ENCODE data around the gene TLCD2. TPM values are rescaled to one million over a fixed set of nuclear protein-coding genes. Genes with fewer than 3 reads are reported as not detected.
"Not testable (repeated sequence)": the region's sequence is repeated elsewhere in the genome, so short reads cannot be mapped to it uniquely, and the experiment has no call there.

TLCD2 gene
- total RNA-seq, 2 experiments from 2014 or later = 0.65 to 0.75 TPM

- peaks cover 33% of the 10 kb centered on the region for H3K4me1 Mint-ChIP-seq
These were observed 24.1 kb downstream of the TLCD2 start for GRCh38 chr17:1686086-1686485.

GRCh38 chr17:1684378-1685189, 25.6 kb downstream of the TLCD2 start, which contains the start of gene PRPF8:
PRPF8 (minus strand) TSS chr17:1684867; CDS start chr17:1684571, 296 bp downstream.
- Mint-ChIP-seq H3K4me1 (peaks cover 38% of the 10 kb centered on the region), H3K4me3 (peak within 1 kb of the TSS; percentile 99), H3K27me3 (no peaks in the 10 kb centered on the region), H3K27ac (peak within 1 kb of the TSS; percentile 94), H3K9me3 (no peaks in the 10 kb centered on the region), H3K36me3 (ENCODE audit: low read depth) (peaks cover 49% of the 10 kb centered on the region)
- ChIA-PET POLR2A (interaction anchor here (0.8 to 2.1 kb wide), 16 partner anchors 12 to 344 kb away, joined by 3 to 58 read pairs (median 5); partner anchors contain the start of genes RILP, RPA1, SMYD4 and TLCD2), CTCF (interaction anchor here (0.7 to 1.8 kb wide), 3 partner anchors 35 to 177 kb away, joined by 3 to 10 read pairs (median 4); partner anchors contain the start of gene RILP)
- DNase-seq = peak; percentile 99

More at GRCh38 chr17:1686086-1686485, 24.1 kb downstream of the TLCD2 start:
- no peak for DNase-seq
- Mint-ChIP-seq H3K36me3 (ENCODE audit: low read depth) (peaks cover 34% of the 10 kb centered on the region), H3K4me3 (no peak overlapping the region), H3K27ac (peak overlapping the region; percentile 12), H3K9me3 (no peaks in the 10 kb centered on the region), H3K27me3 (no peaks in the 10 kb centered on the region)
- ChIA-PET POLR2A (interaction anchor here (0.6 kb wide), 1 partner anchor 205 kb away, joined by 3 read pairs; no protein-coding TSS in a partner anchor), CTCF (no interaction called here)

- peak overlapping the region; percentile 94 for H3K27ac Mint-ChIP-seq
- peaks cover 60% of the 10 kb centered on the region for H3K36me3 Mint-ChIP-seq (ENCODE audit: low read depth)
- H3K9me3 Mint-ChIP-seq = no peaks in the 10 kb centered on the region
- ChIA-PET POLR2A (interaction anchor here (0.6 to 2.1 kb wide), 14 partner anchors 11 to 520 kb away, joined by 3 to 58 read pairs (median 5); partner anchors contain the start of genes RILP, RPA1, SMYD4 and TLCD2), CTCF (interaction anchor here (0.7 to 6.2 kb wide), 3 partner anchors 15 to 178 kb away, joined by 4 to 28 read pairs (median 10); partner anchors contain the start of gene RILP)
- H3K4me3 Mint-ChIP-seq = peak overlapping the region; percentile 99
- DNase-seq = no peak
- H3K4me1 Mint-ChIP-seq = peaks cover 38% of the 10 kb centered on the region
- H3K27me3 Mint-ChIP-seq = no peaks in the 10 kb centered on the region
These were observed 26.7 kb downstream of the TLCD2 start for GRCh38 chr17:1683459-1683858.

GRCh38 chr17:1676401-1676800, 33.8 kb downstream of the TLCD2 start:
- Mint-ChIP-seq H3K9me3 (no peaks in the 10 kb centered on the region), H3K4me3 (no peak overlapping the region), H3K27ac (no peak overlapping the region), H3K4me1 (peaks cover 25% of the 10 kb centered on the region), H3K27me3 (no peaks in the 10 kb centered on the region), H3K36me3 (ENCODE audit: low read depth) (peaks cover 89% of the 10 kb centered on the region)
- ChIA-PET POLR2A (no interaction called here), CTCF (no interaction called here)
- DNase-seq = no peak

GRCh38 chr17:1673041-1673785, 37.0 kb downstream of the TLCD2 start:
- peaks cover 88% of the 10 kb centered on the region for H3K36me3 Mint-ChIP-seq (ENCODE audit: low read depth)
- peak overlapping the region; percentile 70 for H3K27ac Mint-ChIP-seq
- H3K27me3 Mint-ChIP-seq = no peaks in the 10 kb centered on the region
- peaks cover 32% of the 10 kb centered on the region for H3K4me1 Mint-ChIP-seq
- CTCF ChIA-PET = interaction anchor here (0.9 to 1.5 kb wide), 4 partner anchors 8 to 48 kb away, joined by 3 read pairs; partner anchors contain the start of gene RILP
- H3K9me3 Mint-ChIP-seq = no peaks in the 10 kb centered on the region
- peak; percentile 51 for DNase-seq
- H3K4me3 Mint-ChIP-seq = no peak overlapping the region
- POLR2A ChIA-PET = interaction anchor here (1.3 to 2.0 kb wide), 3 partner anchors 11 to 44 kb away, joined by 3 to 11 read pairs (median 5); no protein-coding TSS in a partner anchor

GRCh38 chr17:1663934-1664333, 46.2 kb downstream of the TLCD2 start:
- ChIA-PET CTCF (interaction anchor here (0.6 to 1.5 kb wide), 5 partner anchors 8 to 666 kb away, joined by 3 to 4 read pairs (median 3); partner anchors contain the start of gene HIC1), POLR2A (interaction anchor here (1.2 kb wide), 1 partner anchor 14 kb away, joined by 4 read pairs; the partner anchor contains the start of gene RILP)
- not testable (repeated sequence) for H3K27me3 Mint-ChIP-seq, H3K9me3 Mint-ChIP-seq, H3K4me1 Mint-ChIP-seq, H3K27ac Mint-ChIP-seq, DNase-seq, H3K4me3 Mint-ChIP-seq
- H3K36me3 Mint-ChIP-seq (ENCODE audit: low read depth) = peaks cover 69% of the 10 kb centered on the region

GRCh38 chr17:1661045-1661444, 49.1 kb downstream of the TLCD2 start:
- Mint-ChIP-seq H3K9me3 (no peaks in the 10 kb centered on the region), H3K36me3 (ENCODE audit: low read depth) (peaks cover 70% of the 10 kb centered on the region), H3K4me3 (no peak overlapping the region), H3K27me3 (no peaks in the 10 kb centered on the region), H3K4me1 (no peaks in the 10 kb centered on the region), H3K27ac (no peak overlapping the region)
- no peak for DNase-seq
- CTCF ChIA-PET = interaction anchor here (0.6 to 3.4 kb wide), 2 partner anchors 11 to 12 kb away, joined by 3 to 13 read pairs; partner anchors contain the start of gene RILP
- POLR2A ChIA-PET = interaction anchor here (1.0 to 2.7 kb wide), 4 partner anchors 9 to 55 kb away, joined by 5 to 15 read pairs (median 8); partner anchors contain the start of genes PRPF8 and RILP

GRCh38 chr17:1658100-1658499, 52.1 kb downstream of the TLCD2 start:
- Mint-ChIP-seq H3K36me3 (ENCODE audit: low read depth) (peaks cover 81% of the 10 kb centered on the region), H3K9me3 (no peaks in the 10 kb centered on the region), H3K27ac (no peak overlapping the region), H3K27me3 (no peaks in the 10 kb centered on the region), H3K4me1 (no peaks in the 10 kb centered on the region), H3K4me3 (no peak overlapping the region)
- POLR2A ChIA-PET = interaction anchor here (1.3 kb wide), 1 partner anchor 9 kb away, joined by 4 read pairs; the partner anchor contains the start of gene RILP
- CTCF ChIA-PET = interaction anchor here (1.1 kb wide), 1 partner anchor 9 kb away, joined by 6 read pairs; no protein-coding TSS in a partner anchor
- DNase-seq = no peak

- Mint-ChIP-seq H3K4me1 (peaks cover 10% of the 10 kb centered on the region), H3K4me3 (no peak overlapping the region), H3K27me3 (no peaks in the 10 kb centered on the region), H3K27ac (no peak overlapping the region), H3K36me3 (ENCODE audit: low read depth) (peaks cover 71% of the 10 kb centered on the region), H3K9me3 (no peaks in the 10 kb centered on the region)
- ChIA-PET POLR2A (no interaction called here), CTCF (no interaction called here)
- no peak for DNase-seq
These were observed 56.4 kb downstream of the TLCD2 start for GRCh38 chr17:1653735-1654134.

- peaks cover 62% of the 10 kb centered on the region for H3K36me3 Mint-ChIP-seq (ENCODE audit: low read depth)
- CTCF ChIA-PET, H3K4me3 Mint-ChIP-seq, H3K27me3 Mint-ChIP-seq, H3K9me3 Mint-ChIP-seq, H3K27ac Mint-ChIP-seq, DNase-seq: not testable (repeated sequence)
- POLR2A ChIA-PET = interaction anchor here (1.4 kb wide), 1 partner anchor 8 kb away, joined by 5 read pairs; no protein-coding TSS in a partner anchor
- peaks cover 10% of the 10 kb centered on the region for H3K4me1 Mint-ChIP-seq
These were observed 57.4 kb downstream of the TLCD2 start for GRCh38 chr17:1652794-1653193.
